GM18502 (cell line): ENCODE data around the gene PARP14.
A peak's percentile ranks its signal among the peaks of the same experiment; 100 is the strongest.
"Not testable (repeated sequence)": the region's sequence is repeated elsewhere in the genome, so short reads cannot be mapped to it uniquely, and the experiment has no call there.

Source experiments
- ATAC-seq: cut with Tn5 transposase; IDR thresholded peaks from one replicate; pipeline ENCODE4 v1.9.1; 2021; ENCODE audit warnings: mild to moderate bottlenecking; ENCODE audit not compliant: unreplicated experiment, poor library complexity

Gene PARP14

GRCh38 chr3:122674339-122674738 is 6.3 kb upstream of the PARP14 start:
- ATAC-seq, result no peak

GRCh38 chr3:122676759-122677158 is 3.9 kb upstream of the PARP14 start:
- ATAC-seq, result no peak

GRCh38 chr3:122677216-122677615 is 3.4 kb upstream of the PARP14 start:
- no peak for ATAC-seq

- ATAC-seq, result no peak
Observed at GRCh38 chr3:122678506-122678905, 2.1 kb upstream of the PARP14 start.

GRCh38 chr3:122679085-122679881 is 1.4 kb upstream of the PARP14 start:
- ATAC-seq, result peak; percentile 43

- no peak for ATAC-seq
Observed at GRCh38 chr3:122679882-122680474, 661 bp upstream of the PARP14 start.

- ATAC-seq, result no peak
Observed at GRCh38 chr3:122681284-122681973, 790 bp downstream of the PARP14 start.

- ATAC-seq, result no peak
Observed at GRCh38 chr3:122681974-122682409, 1.4 kb downstream of the PARP14 start.

GRCh38 chr3:122682778-122683411 is 2.3 kb downstream of the PARP14 start:
- not testable (repeated sequence) for ATAC-seq

GRCh38 chr3:122687298-122687697 is 6.7 kb downstream of the PARP14 start:
- no peak for ATAC-seq

GRCh38 chr3:122688996-122689395 is 8.4 kb downstream of the PARP14 start:
- no peak for ATAC-seq

- ATAC-seq, result no peak
Observed at GRCh38 chr3:122689587-122689986, 8.9 kb downstream of the PARP14 start.

GRCh38 chr3:122690096-122690495 is 9.5 kb downstream of the PARP14 start:
- no peak for ATAC-seq

GRCh38 chr3:122691195-122691594 is 10.6 kb downstream of the PARP14 start:
- peak; percentile 71 for ATAC-seq

GRCh38 chr3:122692674-122693073 is 12.0 kb downstream of the PARP14 start:
- no peak for ATAC-seq

- ATAC-seq, result peak; percentile 47
Observed at GRCh38 chr3:122694966-122695365, 14.3 kb downstream of the PARP14 start.

- ATAC-seq, result no peak
Observed at GRCh38 chr3:122695927-122696561, 15.4 kb downstream of the PARP14 start.

GRCh38 chr3:122697952-122698620 is 17.4 kb downstream of the PARP14 start:
- peak; percentile 82 for ATAC-seq

GRCh38 chr3:122700193-122700592 is 19.6 kb downstream of the PARP14 start:
- ATAC-seq, result no peak

- ATAC-seq, result no peak
Observed at GRCh38 chr3:122705379-122705778, 24.7 kb downstream of the PARP14 start.
